COLO829 (cell line): Measurements from ENCODE around the gene TES.
"Not testable (repeated sequence)": the region's sequence is repeated elsewhere in the genome, so short reads cannot be mapped to it uniquely, and the experiment has no call there.

Experiments
- DNase-seq: peaks from one replicate; pipeline ENCODE4 v3.0.0; 2012; ENCODE audit warnings: low spot score

The TES gene

DNA sequence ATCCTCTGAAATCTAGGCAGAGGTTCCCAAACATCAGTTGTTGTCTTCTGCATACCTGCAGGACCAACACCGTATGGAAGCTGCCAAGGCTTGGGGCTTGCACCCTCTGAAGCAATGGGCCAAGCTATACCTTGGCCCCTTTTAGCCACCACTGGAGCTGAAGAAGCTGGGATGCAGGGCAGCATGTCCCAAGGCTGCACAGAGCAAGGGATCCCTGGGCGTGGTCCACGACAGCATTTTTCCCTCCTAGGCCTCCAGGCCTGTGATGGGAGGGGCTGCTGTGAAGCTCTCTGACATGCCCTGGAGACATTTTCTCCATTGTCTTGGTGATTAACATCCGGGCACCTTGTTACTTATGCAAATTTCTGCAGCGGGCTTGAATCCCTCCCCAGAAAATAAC is 34.5 kb downstream of the TES start:
- DNase-seq = not testable (repeated sequence)

GRCh38 chr7:116246357-116246756 is 36.0 kb downstream of the TES start:
- DNase-seq = no peak

DNA sequence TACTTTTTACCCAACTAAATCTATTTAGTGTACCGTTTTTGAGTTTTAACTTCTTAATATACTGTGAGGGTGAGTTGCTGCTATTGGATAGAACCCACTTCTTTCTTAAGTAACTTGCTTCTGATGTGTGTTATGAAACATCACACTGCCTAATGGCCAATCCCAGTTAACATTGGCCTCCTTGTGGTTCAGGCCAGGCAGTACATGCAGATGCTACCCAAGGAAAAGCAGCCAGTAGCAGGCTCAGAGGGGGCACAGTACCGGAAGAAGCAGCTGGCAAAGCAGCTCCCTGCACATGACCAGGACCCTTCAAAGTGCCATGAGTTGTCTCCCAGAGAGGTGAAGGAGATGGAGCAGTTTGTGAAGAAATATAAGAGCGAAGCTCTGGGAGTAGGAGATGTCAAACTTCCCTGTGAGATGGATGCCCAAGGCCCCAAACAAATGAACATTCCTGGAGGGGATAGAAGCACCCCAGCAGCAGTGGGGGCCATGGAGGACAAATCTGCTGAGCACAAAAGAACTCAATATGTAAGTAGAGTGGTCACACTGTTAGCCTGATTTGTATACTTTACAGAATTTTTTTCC is 39.7 kb downstream of the TES start:
- peak; percentile 43 for DNase-seq

DNA sequence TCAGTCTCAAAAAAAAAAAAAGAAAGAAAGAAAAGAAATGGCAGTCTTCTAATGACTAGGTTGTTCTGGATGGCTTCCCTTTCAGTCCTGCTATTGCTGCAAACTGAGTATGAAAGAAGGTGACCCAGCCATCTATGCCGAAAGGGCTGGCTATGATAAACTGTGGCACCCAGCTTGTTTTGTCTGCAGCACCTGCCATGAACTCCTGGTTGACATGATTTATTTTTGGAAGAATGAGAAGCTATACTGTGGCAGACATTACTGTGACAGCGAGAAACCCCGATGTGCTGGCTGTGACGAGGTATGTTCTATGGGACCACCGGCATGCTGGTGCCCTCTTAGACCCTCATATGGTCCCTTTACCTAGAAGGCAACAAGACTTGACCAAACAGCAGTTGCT is 41.3 kb downstream of the TES start:
- DNase-seq = no peak

- no peak for DNase-seq
These were observed 41.9 kb downstream of the TES start for GRCh38 chr7:116252249-116252648.

- no peak for DNase-seq
These were observed 46.8 kb downstream of the TES start for GRCh38 chr7:116257156-116257555.

DNA sequence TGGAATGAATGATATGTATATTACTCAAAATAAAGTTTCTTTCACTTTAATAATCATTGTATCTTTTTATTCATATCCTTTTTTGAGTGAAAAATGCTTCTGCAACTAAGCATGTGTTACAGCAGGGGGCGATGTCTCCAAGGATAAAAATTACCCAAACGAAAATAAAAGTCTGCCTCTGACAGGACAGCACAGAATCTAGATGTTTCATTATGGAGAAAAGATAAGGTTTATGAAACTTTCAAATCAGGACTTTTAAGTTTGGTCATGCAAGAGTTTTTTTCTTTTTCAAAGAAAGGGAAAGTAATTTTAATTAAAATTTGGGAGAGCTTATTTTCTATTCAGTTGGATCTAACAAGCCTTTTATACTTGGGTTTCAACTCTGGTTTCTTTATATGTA is 48.4 kb downstream of the TES start:
- DNase-seq = peak; percentile 59

DNA sequence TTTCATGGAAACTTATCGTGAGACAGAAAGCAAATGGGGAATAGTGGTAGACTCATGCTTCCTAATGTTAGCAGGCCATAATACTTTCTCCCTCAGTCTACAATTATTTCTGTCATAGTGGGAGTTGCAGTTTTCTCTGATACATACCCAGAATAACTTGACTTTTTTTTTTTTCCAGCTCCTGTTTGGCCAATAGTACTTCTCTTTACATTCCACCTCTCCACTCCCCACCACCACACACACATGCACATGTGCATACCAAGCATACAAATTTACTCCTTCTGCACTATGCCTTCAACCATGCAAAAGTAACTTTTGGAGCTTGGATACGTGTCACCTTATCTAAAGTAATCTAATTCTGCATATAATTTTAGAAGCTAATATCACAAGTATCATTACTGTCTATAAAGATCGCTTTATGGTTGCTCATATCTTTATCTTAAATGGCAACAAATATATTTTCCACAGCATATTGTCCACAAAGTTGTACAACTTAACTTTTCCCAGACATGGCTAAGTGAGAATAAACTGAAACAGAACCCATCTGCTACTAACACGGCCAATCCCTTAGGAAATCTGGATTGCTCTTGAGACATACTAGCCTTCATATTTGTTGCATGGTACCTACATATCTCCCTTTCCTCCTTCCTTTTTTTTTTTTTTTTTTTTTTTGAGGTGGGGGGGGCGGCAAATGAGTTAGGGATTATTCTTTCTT is 49.0 kb downstream of the TES start:
- DNase-seq = no peak

DNA sequence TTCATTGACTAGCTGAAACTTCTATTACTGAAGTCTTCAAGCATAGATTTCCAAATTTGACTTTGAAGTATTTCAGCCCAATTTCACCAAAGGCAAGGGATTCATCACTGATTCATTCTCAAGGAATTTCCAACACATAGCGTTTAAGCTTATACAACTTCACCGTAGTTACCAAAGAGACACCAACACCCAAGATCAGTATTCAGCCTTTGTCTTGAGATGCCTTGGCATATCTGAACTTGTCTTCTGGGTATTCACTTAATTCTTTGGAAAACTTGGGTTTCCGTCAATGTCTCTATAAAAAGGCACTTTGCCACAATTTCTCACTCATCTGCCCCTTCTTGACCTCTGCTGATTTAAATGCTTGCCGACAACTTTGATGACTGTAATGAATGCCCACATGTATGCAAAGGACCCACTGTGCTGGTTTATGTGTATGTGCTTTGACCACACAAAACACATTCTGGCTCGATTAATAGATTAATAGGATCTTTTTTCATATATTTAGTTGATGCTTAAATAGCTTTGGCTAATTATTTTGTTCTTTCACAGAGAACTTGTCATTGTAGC is 49.6 kb downstream of the TES start:
- DNase-seq = peak; percentile 61

- DNase-seq = no peak
These were observed 51.6 kb downstream of the TES start for GRCh38 chr7:116261904-116262303.

GRCh38 chr7:116265881-116266280 is 55.5 kb downstream of the TES start:
- no peak for DNase-seq

- DNase-seq = no peak
These were observed 59.1 kb downstream of the TES start for GRCh38 chr7:116269466-116269865.

DNA sequence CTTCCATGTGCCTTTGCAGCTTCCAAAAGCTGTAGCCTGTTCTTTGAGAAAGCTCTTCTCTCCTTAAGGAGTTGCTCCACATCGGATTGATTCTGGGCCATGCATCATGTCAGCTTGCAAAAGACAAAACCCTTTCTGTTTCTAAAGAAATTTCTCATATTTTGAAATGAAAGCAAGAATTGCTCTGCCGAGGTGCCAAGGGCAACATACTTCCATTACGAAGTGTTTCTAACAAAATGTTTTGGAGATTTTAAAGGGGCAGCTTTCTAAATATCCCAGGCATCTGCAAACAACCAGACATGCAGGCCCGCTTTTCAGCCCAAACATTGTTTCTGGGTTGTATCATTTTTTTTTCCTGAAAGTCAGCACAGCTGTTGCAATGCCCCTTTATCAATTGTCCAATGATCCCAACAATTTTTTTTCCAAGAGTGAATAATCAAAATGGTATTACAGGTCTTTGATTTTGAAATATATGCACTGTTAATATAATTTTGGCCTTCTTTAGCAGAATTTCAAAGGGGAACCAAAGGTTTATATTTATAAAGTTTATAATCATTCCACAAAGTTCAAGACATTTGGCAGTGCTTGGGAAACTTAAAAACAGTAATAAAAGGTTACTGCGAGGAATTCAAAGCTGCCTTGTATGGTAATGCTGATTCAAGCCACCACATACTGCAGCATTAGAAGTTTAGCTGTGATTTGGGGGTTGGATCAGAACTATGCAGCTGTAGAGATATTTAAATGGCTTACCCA is 61.0 kb downstream of the TES start:
- DNase-seq = peak; percentile 24

DNA sequence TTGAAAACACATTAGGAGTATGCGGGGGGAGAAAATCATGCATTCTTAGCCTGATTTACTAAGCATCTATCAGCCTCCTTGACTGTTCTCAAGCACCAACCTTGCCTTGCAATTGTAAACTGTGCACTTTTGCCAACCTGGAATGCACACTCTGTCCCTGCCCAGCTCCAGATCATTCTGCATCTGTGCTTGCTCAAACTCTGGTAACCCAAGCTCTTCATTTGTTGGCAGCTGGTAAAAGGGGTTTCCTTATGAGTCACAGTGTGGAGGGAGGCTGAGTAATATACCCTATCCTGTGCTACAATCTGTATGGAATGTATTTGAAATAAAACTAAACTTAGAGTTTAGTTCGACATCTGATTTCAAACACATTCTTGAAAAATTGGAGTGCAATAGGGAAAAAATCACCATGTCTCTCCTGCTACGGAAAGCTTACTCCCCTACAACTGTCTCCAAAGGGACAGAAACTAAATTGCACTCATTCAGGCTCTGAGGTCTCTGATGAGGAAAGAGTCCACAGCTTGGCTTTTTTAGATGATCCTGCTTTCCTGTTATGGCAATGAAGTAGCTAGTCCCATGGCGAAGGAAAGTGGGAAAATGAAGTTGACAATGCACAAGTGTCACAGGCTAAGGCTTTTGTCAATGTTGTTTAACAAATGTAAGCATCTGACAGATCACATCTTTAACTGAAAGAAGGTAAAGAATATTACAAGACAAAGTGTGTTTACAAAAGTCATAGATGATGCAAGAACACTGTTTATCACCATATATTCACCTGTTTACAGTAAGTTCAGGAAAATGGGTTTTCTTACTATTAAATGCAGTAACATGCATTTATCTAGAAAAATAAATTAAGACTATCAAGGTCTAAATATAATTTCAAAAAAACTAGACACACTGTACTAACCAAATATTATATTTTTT is 61.9 kb downstream of the TES start:
- peak; percentile 92 for DNase-seq

DNA sequence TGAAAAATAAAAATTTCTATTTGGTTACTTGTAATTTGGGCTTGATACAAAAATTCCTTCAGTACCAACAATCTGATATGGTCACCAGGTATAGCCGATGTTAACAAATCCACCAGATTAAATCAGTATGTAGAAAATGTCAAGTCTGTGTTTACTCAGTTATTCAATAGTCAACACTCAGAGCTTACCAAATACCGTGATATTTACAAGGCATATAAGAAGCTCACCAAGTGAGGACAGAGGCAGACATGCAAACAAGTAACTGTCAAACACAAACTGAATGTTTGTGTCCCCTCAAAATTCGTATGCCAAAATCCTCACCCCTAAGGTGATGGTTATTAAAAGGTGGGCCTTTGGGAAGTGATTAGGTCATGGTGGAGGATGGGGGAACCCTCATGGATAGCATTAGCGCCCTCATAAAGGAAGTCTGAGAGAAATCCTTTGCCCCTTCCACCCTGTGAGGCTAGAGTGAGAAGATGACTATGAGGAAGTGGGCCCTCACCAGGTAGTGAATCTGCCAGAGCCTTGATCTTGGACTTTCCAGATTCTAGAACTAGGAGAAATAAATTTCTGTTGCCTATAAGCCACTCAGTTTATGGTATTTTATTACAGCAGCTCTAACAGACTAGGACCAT is 63.1 kb downstream of the TES start:
- no peak for DNase-seq

- no peak for DNase-seq
These were observed 63.6 kb downstream of the TES start for GRCh38 chr7:116273918-116274301.

DNA sequence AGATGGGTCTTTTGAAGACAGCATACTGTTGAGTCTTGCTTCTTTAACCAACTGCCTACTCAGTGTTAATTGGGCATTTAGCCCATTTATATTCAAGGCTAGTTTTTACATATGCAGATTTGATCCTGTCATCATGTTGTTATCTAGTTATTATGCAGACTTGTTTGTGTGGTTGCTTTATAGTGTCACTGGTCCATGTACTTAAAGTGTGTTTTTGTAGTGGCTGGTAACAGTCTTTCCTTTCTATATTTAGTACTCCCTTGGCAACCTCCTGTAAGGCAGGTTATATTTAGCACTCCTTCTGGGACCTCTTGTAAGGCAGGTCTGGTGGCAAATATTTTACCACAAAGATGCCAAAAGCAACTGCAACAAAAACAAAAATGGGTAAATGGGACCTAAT is 66.7 kb downstream of the TES start:
- no peak for DNase-seq

GRCh38 chr7:116279217-116279616 is 68.9 kb downstream of the TES start:
- no peak for DNase-seq

- DNase-seq = no peak
These were observed 70.5 kb downstream of the TES start for GRCh38 chr7:116280803-116281202.

GRCh38 chr7:116283595-116284204 is 73.4 kb downstream of the TES start:
- no peak for DNase-seq

DNA sequence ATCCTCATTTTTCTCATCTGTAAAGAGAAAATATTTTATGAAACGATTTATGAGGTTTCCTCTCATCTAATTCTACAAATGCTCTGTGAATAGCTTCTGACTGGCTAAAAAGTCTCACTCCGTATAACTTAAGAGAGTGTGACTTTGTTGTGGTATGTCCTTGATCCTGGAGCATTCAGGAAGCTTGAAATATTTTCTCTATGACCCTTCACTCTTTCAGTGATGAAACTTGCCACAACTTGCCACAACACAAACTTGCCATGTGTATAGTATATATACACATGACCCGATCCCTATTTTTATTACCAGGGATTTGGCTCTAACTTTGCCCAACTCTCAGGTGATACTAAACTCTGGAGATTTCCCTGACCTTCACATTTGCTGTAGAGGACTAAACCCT is 74.1 kb downstream of the TES start:
- DNase-seq = no peak
